Dermis microvascular lymphatic vessel endothelial cell (primary cell): ENCODE results near the gene TMEM150B. TPM values are rescaled to one million over a fixed set of nuclear protein-coding genes. Genes with fewer than 3 reads are reported as not detected.

Experiments
- DNase-seq, 2 donors: peaks; one replicate each; pipeline versions ENCODE4 v3.0.0 to v3.0.0-alpha.2; 2010; ENCODE audit warnings: low read depth in 2 of 2
- total RNA-seq: library from RNA; depleted of rRNA; stranded (reverse); fragments of >200 nt; gene quantifications from 2 replicates; pipeline ENCODE4 v1.2.1, GENCODE V29; 2014

Gene TMEM150B
- total RNA-seq, 1 donor from 2014 or later: not detected

DNA sequence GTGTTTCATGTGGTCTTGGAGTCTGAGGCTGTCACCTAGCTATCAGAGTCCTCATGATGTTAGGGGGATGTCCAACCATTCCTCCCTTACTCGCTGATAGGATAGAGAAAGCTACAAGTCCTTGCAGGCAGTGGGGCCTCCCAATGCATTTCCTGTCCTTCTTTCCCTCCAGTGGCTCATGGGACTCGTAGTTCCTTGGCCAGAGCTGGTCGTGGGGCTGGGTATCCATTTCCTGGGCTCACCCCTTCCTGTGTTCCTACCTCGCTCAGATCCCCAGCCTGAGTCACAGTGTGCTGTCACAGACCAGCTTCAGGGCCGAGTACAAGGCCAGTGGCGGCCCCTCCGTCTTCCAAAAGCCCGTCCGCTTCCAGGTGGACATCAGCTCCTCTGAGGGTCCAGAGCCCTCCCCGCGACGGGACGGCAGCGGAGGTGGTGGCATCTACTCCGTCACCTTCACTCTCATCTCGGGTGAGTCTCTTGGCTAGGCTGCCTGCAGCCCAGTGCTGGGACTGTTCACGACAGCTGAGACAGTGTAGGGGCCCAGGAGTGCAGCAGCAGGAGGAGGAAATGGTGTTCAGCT, 19.1 kb downstream of the TMEM150B start:
- DNase-seq: no peak

DNA sequence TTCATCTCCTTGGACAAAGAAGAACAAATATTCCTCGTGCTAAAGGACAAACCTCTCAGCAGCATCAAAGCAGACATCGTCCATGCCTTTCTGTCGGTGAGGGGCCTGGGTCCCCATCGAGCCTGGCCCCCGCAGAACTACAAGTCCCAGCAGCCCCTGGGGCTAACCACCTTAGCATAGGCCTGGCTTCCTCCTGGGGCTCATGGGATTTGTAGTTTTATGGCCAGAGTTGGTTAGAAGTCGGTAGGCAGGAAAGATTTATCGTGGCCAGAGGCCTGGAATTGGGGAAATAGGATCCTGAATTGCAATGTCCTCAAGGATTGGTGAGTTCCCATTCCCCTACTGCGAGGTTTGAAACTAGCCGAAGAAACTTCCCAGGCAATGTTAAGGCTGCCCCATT, 19.6 kb downstream of the TMEM150B start:
- DNase-seq: peak; percentile 21 to 44

DNA sequence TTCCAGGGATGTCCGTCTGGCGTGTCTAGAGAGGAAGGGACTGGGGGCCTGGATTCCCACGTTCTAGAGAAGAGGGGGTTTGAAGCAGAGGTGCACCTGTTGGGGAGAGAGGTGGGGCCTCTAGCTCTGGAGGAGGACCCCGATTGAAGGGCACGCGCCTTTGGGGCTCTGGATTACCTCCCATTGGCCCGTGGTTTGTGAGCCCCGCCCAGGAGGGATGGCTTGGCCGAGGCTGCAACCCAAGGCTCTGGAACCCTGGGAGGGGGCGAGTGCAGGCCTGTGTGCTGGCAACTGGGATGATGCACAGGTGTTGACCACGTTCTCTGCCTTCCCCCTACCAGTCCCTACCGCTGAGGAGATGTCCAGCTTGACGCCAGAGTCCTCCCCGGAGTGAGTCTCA, 20.2 kb downstream of the TMEM150B start:
- DNase-seq: no peak

DNA sequence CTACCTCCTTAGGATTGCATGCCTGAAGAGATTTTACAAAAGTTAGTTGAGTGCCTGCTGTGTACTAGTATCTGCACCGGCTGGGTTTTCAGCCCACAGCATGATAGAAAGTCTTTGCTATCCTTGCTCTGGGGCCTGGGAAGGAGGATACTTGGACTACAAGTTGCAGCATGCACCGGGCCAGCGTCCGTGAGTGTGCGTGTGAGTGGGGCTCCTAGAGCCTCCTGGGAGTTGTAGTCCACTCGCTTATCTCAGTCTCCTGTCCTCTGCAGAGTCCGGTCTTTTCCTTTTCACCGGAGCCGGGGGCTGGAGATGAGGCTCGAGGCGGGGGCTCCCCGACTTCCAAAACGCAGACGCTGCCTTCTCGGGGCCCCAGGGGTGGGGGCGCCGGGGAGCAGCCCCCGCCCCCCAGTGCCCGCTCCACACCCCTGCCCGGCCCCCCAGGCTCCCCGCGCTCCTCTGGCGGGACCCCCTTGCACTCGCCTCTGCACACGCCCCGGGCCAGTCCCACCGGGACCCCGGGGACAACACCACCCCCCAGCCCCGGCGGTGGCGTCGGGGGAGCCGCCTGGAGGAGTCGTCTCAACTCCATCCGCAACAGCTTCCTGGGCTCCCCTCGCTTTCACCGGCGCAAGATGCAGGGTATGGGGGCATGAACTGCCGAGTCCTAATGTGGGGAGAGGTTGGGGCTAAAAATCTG, 20.7 kb downstream of the TMEM150B start:
- DNase-seq: peak in 1 of 2 donors; percentile 48

DNA sequence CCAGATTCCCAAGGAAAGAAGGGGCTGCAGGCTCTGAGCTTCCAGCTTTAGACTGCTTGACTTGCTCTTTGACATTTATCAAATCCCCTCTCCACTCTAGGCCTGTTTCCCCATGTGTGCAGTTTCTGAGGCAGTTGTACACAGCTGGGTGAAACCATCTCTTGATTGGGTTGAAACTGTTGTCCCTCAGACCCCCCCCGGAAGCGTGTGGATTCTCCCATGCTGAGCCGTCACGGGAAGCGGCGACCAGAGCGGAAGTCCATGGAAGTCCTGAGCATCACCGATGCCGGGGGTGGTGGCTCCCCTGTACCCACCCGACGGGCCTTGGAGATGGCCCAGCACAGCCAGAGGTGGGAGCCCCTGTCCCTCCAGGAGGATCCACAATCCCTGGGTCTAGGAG, 21.7 kb downstream of the TMEM150B start:
- no peak for DNase-seq

DNA sequence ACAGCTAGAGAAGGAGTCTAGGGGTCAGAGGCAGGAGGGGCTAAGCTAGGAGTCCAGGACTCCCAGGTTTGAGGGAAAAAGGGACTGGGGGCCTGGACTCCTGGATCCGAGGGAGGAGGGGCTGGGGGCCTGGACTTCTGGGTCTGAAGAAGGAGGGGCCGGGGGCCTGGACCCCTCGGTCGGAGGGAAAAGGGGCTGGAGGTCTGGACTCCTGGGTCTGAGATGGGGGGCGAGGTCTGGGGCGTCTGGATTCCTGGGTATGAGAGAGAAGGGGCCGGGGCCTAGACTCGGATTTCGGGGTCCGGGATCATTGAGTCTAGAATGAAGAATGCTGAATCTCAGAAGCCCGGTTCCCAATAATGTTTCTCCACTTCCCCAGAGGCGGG, 22.8 kb downstream of the TMEM150B start:
- DNase-seq: no peak

DNA sequence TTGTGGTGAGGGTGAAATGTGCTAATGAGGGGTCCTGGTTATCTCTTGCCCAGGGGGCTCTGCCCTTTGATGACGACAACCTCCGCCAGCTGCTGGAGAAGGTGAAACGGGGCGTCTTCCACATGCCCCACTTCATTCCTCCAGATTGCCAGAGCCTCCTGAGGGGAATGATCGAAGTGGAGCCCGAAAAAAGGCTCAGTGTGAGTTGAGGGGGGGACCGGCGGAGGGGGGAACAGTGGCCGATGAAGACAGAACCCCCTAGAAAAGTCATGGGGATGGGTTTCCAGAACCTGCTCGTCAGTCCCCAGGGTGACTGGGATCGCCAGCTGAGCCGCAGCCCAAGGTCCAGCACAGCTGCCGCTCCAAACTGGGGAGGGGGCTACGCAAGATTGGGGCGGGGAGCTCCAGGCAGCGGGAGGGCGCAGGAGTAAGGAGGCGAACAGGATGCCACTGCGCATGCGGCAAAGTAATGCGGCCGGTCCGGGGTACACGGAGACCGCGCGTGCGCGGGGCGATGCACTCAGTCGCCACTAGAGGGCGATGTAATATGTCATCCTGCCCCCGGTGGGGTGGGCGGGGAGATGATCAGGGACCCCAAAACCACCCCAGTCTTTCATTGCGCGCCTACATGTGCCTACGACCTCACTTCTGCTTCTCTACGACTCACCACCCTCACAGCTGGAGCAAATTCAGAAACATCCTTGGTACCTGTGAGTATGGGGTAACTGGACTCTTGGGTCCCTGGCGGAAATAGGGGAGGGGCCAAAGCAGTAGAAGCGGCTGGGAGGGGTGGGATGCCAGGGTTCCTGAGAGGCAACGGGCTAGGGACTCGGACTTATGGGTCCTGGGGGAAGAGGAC, 23.5 kb downstream of the TMEM150B start:
- DNase-seq: peak; percentile 57 to 70

DNA sequence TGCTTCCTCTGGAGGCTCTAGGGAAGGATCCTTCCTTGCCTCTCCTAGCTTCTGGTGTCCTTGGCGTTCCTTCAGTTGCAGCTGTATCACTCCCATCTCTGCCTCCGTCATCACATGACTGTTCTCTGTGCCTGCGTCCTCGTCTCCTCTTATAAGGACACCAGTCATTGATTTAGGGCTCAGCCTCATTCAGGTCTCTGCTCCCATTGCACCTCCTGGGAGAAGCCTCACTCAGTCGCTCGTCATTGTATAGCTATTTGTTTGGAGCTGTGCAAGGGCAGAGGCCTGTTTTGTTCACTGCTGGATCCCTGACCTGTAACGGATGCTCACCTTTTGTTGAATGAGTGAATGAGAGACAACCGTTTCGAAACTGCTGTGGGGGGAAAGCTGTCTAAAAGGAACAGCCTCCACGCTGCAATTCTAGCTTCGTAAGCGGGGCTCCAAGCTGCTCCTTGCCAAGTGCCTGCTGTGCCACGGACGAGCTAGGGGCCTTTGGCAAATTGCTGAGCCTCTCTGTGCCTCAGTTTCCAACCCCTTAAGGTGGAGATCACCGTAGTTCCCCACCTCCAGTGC, 24.2 kb downstream of the TMEM150B start:
- no peak for DNase-seq

DNA sequence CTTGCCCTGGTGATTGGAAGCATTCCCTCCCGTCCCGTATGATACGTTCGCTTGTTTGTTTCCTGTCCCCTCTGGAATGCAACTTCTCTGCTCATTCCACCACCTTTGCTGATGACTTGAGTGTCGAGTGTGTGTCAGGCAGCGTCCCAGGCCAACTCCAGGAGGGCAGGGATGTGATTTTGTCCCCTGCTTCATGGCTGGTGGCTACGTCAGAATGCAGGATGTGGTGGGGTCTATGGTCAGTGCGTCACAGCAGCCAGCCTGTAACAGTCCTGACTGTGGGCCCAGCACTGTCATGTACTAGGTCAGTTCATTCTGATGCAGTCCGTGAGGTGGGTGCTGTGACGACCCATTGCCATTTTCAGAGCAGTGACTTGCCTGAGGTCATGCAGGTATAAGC, 25.1 kb downstream of the TMEM150B start:
- no peak for DNase-seq

DNA sequence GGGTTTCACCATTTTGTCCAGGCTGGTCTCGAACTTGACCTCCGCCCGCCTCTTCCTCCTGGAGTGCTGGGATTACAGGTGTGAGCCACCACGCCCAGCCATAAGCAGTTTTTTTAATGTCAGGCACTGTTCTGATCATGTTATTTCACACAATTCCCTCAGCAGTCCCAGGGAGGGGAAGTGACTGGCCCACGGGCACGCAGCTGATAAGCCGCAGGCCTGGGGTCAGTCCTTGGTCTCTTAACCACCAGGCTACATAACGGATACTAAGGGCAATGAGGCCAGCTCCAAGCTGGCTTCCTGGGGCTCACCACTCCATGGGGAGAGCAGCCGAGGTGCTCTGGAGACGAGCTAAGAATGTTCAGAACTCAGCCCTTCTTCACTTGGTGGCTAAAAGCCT, 27.9 kb downstream of the TMEM150B start:
- DNase-seq: no peak

DNA sequence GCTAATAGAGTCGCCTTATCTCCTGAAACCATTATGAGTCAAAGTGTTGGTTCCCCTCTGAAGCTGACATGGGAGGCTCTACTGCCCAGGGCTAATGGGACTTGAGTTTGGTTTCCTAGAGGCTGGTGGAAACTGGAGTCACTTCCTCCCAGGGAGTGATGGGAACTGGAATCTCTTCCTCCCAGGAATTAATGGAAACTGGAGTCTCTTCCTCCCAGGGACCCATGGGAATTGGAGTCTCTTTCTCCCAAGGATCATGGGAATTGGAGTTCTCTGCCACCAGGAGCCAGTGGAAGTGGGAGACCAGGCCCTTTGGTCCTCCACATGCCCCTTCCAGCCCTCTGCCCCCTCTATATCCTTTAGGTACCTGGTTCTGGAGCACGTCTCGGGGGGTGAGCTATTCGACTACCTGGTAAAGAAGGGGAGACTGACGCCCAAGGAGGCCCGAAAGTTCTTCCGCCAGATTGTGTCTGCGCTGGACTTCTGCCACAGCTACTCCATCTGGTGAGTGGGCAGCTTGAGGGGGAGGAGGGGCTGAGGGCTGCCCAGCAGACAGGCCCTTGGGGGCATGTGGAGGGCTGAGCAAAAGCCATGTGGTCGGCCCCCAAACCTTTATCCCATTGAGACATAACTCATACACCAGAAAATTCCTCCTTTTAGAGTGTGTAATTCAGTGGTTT, 35.9 kb downstream of the TMEM150B start:
- DNase-seq: no peak

DNA sequence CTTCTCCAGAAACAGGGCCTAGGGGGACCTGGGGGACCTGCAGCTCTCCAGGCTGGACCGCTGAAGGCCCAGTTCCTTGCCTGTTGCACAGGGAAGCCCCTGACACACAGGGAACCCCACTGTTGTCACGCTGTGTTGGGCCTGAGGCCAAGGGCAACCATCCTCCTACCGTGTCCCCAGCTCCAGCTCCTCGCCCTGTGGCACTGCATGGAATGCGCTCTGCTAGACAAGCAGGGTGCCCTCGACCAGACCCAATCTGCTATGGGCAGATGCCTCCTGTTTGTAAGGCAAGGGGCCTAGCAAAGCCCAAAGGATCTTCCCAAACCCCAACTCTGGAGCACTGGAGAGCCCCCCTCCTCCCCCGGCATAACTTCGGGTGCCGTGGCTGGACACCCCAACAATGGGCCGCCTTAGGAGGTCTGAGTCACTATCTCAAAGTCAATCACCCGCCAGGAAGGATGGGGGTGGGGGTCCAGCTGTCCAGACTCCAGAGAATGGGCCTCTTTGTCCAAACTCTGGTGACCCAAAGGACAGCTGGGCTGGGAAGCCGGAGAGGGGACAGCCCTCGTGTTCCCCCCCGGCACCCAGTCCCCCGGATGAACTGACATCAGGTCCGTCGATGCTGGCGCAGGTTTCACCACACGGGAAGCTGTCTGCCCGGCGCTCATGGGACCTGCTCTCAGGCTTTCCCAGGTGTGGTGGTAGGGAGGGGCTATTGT, 37.6 kb downstream of the TMEM150B start:
- DNase-seq: no peak

DNA sequence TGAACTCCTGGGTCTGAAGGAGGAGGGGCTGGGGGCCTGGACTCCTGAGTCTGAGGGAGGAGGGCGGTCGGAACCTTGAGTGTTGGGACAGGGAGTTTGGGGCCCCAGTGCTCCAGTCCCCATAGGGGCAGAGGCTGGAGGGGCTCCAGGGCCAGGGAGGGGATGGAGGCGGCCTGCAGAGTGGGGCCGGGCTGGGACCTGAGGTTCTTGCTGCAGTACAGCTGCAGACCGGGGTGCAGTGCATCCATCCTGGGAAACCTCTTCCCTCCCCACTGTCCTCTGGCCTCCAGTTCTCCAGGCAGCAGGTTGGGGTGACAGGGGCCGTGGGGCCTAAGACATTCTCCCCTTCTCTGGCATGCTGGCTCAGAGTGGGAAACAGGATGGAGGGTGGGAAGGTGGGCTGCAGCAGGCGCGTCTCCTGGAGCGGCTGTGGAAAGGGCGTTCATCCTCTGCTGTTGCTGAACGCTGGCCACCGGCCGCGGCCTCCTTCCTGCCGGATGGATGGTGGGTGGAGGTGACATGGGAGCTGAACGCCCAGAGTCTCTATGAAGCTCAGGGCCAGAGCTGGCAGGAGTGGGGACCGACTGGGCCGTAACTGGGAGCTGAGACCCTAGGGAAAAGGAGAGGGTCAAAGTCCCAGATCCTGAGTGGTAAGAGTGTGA, 39.8 kb downstream of the TMEM150B start:
- no peak for DNase-seq

DNA sequence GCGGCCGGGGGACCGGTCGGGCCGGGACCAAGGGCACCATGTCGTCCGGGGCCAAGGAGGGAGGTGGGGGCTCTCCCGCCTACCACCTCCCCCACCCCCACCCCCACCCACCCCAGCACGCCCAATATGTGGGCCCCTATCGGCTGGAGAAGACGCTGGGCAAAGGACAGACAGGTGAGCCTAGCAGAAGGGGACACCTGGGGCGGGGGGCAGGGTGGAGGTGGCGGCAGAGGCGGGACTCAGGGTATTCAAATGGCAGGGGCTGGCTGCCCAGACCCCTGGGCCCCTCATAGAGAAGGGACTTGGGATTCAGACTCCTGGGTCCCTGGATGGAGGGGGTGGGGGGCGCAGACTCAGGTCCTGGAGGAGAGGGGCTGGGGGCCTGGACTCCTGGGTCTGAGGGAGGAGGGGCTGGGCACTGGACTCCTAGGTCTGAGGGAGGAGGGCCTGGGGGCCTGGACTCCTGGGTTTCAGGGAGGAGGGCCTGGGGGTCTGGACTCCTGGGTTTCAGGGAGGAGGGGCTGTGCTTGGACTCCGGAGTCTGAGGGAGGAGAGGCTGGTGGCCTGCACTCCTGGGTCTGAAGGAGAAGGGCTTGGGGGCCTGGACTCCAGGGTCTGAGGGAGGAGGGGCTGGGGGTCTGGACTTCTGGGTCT, 40.6 kb downstream of the TMEM150B start:
- DNase-seq: no peak

DNA sequence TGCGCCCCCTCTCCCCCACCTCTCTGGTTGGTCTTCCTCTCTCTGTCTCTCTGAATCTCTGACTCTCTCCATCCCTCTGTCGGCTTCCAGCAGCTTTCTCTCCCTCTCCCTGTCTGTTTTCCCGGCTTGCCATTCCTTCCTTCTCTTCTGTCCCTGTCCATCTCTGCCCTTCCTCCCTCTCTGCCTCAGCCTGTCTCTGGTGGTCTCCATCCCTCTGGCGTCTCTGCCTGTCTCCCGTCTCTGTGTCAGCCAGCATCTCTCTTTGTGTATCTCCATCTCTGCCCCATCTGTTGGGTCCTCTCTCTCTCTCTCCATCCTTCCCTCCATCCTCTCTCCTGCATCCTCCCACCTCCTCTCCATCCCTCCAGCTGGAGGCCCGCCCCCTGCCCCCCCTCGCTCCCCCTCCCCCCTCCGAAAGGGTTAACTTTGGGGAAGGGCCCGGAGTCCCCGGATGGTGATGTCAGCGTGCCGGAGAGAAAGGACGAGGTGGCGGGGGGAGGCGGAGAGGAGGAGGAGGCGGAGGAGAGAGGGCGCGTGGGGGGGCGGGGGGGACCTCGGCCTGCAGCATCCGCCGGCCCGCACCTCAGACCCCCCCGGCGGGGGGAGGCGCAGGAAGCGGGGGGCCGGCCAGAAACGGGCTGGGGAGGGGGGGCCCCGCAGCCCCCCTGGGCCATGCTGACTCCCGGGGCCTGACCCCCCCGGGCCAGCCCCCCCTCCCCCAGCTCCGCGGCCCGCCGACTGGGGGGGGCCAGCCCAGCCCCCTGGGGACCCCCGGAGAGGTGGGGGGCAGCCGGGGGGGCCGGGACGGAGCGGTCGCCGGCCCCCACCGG, 41.4 kb downstream of the TMEM150B start, which contains the start of gene BRSK1:
TSS of gene BRSK1 (plus strand) at position 450 of the 830 bp plus-strand sequence. CDS start 446 bp downstream, outside the sequence.
- no peak for DNase-seq

DNA sequence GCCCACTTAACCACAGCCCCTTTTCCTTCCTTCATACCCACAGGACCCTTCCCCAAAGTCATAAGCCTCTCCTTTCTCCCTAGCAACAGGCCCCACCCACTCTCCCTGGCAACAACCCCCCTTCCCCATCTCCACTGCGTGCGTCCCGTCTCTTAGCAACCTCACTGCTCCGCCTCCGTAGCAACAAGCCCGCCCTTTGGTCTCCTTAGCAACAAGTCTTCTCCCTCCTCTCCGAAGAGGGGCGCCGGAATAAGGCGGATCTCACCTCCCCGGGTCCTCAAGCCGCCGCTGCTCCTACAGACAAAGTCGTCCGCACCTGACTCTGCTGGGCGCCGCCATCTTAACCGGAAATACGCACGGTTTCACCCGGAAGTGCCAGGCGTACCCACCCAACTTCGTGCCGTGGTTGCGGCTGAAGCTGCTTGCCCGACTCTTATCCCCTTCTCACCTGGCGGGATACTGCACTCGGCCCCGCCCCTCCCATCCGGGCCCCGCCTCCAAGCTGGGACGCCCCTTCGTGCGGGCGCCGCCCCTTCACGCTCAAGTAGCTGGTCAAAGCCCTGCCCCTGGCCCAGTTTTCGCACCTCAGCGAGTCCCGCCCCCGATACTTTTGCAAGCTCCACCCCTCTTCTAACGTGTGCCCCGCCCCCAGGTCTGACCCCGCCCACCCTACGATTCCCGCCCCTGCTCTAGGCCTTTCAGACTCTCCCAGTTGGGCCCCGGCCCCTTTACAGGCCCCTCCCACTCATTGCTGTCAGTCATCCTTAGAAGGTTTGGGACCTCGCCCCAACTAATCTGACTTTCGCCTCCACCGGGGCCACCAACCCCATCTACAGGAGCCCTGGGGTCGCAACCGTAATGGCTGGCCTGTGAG, 45.1 kb downstream of the TMEM150B start, which contains the start of gene HSPBP1:
TSS of gene HSPBP1 (minus strand) at position 341 of the 874 bp plus-strand sequence. CDS start 502 bp downstream, outside the sequence.
- peak; percentile 85 to 88 for DNase-seq

DNA sequence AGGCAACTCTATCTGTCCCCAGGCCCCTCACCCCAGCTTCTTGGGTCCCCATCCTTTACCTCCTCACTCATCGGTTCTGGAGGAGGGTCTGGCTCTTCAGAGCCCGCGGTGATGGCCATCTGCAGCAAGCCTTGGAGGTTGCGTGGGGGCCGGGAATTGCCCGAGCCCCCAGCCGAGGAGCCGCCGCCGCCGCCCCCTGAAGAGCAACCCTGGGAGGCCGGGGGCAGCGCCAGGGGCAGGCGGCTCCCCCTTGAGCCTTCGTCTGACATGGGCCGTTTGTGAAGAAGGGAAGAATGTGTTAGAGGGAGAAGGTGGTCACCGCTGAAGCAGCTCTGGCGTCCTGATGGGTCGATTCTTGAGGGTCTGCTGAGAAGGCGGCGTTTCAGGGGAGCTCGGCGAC, 45.8 kb downstream of the TMEM150B start:
- no peak for DNase-seq
